ENCODE measurements around the gene ILF3. TPM values are rescaled to one million over a fixed set of nuclear protein-coding genes. Genes with fewer than 3 reads are reported as not detected.

The ILF3 gene
- total and polyA plus RNA-seq, 10 of the 15 experiments (the other 5 are each of a cell fraction or from before 2014, with no cell fraction given): 28.1 to 383 (median 176) TPM

GRCh38 chr19:10661946-10662345, 7.8 kb downstream of the ILF3 start:
- FAIRE-seq (no peak), ATAC-seq (no peak), DNase-seq (ENCODE audit: low read depth, low spot score) (no peak)
- Histone ChIP-seq H3K36me3 (ENCODE audit: control insufficient read depth in 2 of 2, insufficient read depth in 2 of 2, low read length in 1 of 2) (peaks cover 3 to 17% of the 10 kb centered on the region in 2 experiments), H3K27ac (ENCODE audit: control insufficient read depth, insufficient read depth) (peak overlapping the region; percentile 29; the same call in 1 of the 2 replicates), H3K9me3 (replicated peaks; ENCODE audit: control insufficient read depth, insufficient read depth, low read length) (no peaks in the 10 kb centered on the region), H4K20me1 (ENCODE audit: control insufficient read depth, insufficient read depth) (peaks cover 12% of the 10 kb centered on the region), H3K4me3 (peak overlapping the region; percentile 44; the same call in 1 of the 2 replicates), H3K4me2 (ENCODE audit: control insufficient read depth, insufficient read depth) (peak overlapping the region; percentile 68), H3K27me3 (replicated peaks in 1 of 2; ENCODE audit: control insufficient read depth in 2 of 2, insufficient read depth in 2 of 2, low read length in 1 of 2) (no peaks in the 10 kb centered on the region), H3K79me2 (ENCODE audit: control insufficient read depth, insufficient read depth, low read length) (peaks cover 95% of the 10 kb centered on the region), H3K9ac (ENCODE audit: control insufficient read depth, insufficient read depth, low read length) (peak overlapping the region; percentile 4; the same call in 1 of the 2 replicates), H3K4me1 (ENCODE audit: control insufficient read depth, insufficient read depth, low read length) (peaks cover 30% of the 10 kb centered on the region), H2AFZ (ENCODE audit: control insufficient read depth, low read depth, low read length) (no peak overlapping the region)
- ChIA-PET SMC1A (ENCODE audit: uncharacterized antibody, unreplicated experiment) (interaction anchor here (0.6 to 2.2 kb wide), 4 partner anchors 38 to 331 kb away, joined by 3 to 6 read pairs (median 3); partner anchors contain the start of gene QTRT1), CTCF (interaction anchor here (1.0 to 2.8 kb wide), 7 partner anchors 17 to 126 kb away, joined by 3 to 16 read pairs (median 4); partner anchors contain the start of genes DNM2 and QTRT1), POLR2A (interaction anchor here (0.7 to 0.9 kb wide), 2 partner anchors 27 to 1987 kb away, joined by 3 to 4 read pairs; no protein-coding TSS in a partner anchor), RAD21 (ENCODE audit: unreplicated experiment) (interaction anchor here (1.0 to 1.7 kb wide), 3 partner anchors 13 to 80 kb away, joined by 3 to 7 read pairs (median 4); no protein-coding TSS in a partner anchor)
- intact Hi-C loops (cut with micrococcal nuclease; ENCODE audit: unreplicated experiment): loop anchor here (5.0 kb wide), 1 partner anchor 35 kb away; no protein-coding TSS in a partner anchor
- BruUV-seq (replicated peaks): no TSS peak
- 6% methylated on average over 1 of the region's 1 CpG for WGBS (ENCODE audit: insufficient coverage, insufficient replicate concordance, low lambda C conversion rate, missing lambda C conversion rate)
- in situ Hi-C loops (cut with MboI): no loop called here
- no peak for TF ChIP-seq FOXK2 (IDR thresholded peaks at IDR 0.05)
- TF ChIP-seq POLR2AphosphoS5 (IDR thresholded peaks at IDR 0.05; ENCODE audit: low read length): 0 out of 2 replicates have a peak, but pooled peaks have one; percentile 17

DNA sequence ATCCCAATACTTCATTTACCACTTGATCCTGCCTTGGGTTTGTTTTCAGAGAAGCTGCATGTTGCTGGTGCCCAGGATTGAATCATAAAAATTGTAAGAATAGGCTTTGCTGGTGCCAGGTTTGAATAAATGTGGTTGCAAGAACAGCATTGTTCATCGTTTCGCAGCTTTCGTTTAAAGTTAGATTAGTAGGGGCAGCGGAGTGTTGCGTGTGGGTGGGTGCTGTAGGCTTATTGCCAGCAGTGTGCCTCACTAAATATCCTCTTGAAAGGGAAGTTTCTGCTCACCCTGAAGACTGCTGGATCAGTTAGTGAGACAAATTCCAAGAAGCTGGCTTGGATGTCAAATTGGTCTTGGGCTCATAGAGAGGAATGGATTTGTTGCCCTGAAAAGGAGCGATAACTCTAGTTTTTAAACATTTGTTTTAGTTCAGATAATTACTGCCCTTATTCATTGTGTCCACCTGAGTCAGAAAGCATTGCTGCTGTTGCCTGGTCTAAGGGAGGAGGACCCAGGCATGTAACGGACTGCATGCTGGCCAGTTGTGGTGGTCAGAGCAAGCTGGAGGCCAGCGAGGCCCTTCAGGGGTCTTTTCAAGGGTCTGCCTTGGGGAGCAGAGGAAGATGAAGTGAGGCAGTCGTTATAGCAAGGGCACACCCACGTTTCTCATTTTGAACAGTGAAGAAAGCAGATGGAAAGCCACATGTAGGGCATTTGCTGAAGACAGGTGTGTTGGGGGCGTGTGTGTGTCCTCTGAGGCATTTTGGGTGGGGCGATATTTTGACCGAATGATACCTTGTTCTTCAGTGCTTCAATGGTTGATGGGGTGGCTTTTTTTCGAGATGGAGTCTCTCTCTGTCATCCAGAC, 8.5 kb downstream of the ILF3 start:
- H3K4me1 ChIP-seq (ENCODE audit: control insufficient read depth, insufficient read depth, low read length): peaks cover 32% of the 10 kb centered on the region
- CTCF ChIA-PET: interaction anchor here (1.0 to 2.8 kb wide), 7 partner anchors 18 to 126 kb away, joined by 3 to 16 read pairs (median 4); partner anchors contain the start of genes DNM2 and QTRT1
- H3K36me3 ChIP-seq (ENCODE audit: control insufficient read depth in 2 of 2, insufficient read depth in 2 of 2, low read length in 1 of 2): peaks cover 3 to 19% of the 10 kb centered on the region in 2 experiments
- WGBS (ENCODE audit: insufficient coverage, insufficient replicate concordance, low lambda C conversion rate, missing lambda C conversion rate): 17% methylated on average over 14 of the region's 14 CpGs
- peak overlapping the region; percentile 44; the same call in 1 of the 2 replicates for H3K4me3 ChIP-seq
- H4K20me1 ChIP-seq (ENCODE audit: control insufficient read depth, insufficient read depth): peaks cover 15% of the 10 kb centered on the region
- in situ Hi-C loops (cut with MboI): no loop called here
- POLR2A ChIA-PET: interaction anchor here (0.6 to 0.9 kb wide), 2 partner anchors 10 to 26 kb away, joined by 3 to 4 read pairs; no protein-coding TSS in a partner anchor
- no peak overlapping the region for H2AFZ ChIP-seq (ENCODE audit: control insufficient read depth, low read depth, low read length)
- BruUV-seq (replicated peaks): TSS peak; percentile 52
- peak overlapping the region; percentile 29; the same call in 1 of the 2 replicates for H3K27ac ChIP-seq (ENCODE audit: control insufficient read depth, insufficient read depth)
- SMC1A ChIA-PET (ENCODE audit: uncharacterized antibody, unreplicated experiment): interaction anchor here (0.6 to 2.2 kb wide), 3 partner anchors 37 to 81 kb away, joined by 3 to 6 read pairs (median 3); partner anchors contain the start of gene QTRT1
- no peak overlapping the region for H3K9ac ChIP-seq (ENCODE audit: control insufficient read depth, insufficient read depth, low read length)
- DNase-seq (ENCODE audit: low read depth, low spot score) (no peak), FAIRE-seq (peak; percentile 35), ATAC-seq (peak; percentile 58)
- no peaks in the 10 kb centered on the region for H3K27me3 ChIP-seq (replicated peaks in 1 of 2; ENCODE audit: control insufficient read depth in 2 of 2, insufficient read depth in 2 of 2, low read length in 1 of 2)
- H3K4me2 ChIP-seq (ENCODE audit: control insufficient read depth, insufficient read depth): peak overlapping the region; percentile 68
- intact Hi-C loops (cut with micrococcal nuclease; ENCODE audit: unreplicated experiment): loop anchor here (5.0 kb wide), 1 partner anchor 35 kb away; no protein-coding TSS in a partner anchor
- RAD21 ChIA-PET (ENCODE audit: unreplicated experiment): interaction anchor here (1.0 to 1.7 kb wide), 3 partner anchors 12 to 81 kb away, joined by 3 to 7 read pairs (median 4); no protein-coding TSS in a partner anchor
- no peaks in the 10 kb centered on the region for H3K9me3 ChIP-seq (replicated peaks; ENCODE audit: control insufficient read depth, insufficient read depth, low read length)
- peaks cover 95% of the 10 kb centered on the region for H3K79me2 ChIP-seq (ENCODE audit: control insufficient read depth, insufficient read depth, low read length)
- TF ChIP-seq RBBP5 (conservative IDR thresholded peaks at IDR 0.05) (no peak), POLR2AphosphoS5 (IDR thresholded peaks at IDR 0.05; ENCODE audit: low read length) (peak; percentile 52; the same call in 1 of the 2 replicates), LARP7 (IDR thresholded peaks at IDR 0.05) (no peak), PAX5 (IDR thresholded peaks at IDR 0.05; ENCODE audit: borderline replicate concordance, low read depth, low read length) (0 out of 2 replicates have a peak, but pooled peaks have one; percentile 35), NKRF (conservative IDR thresholded peaks at IDR 0.05) (0 out of 2 replicates have a peak, but pooled peaks have one; percentile 29), POU2F2 (IDR thresholded peaks at IDR 0.05; ENCODE audit: borderline replicate concordance, low read depth, low read length) (no peak), DPF2 (IDR thresholded peaks at IDR 0.05) (peak; percentile 39; the same call in 1 of the 2 replicates), TCF12 (IDR thresholded peaks at IDR 0.05; ENCODE audit: low read depth, low read length) (peak; percentile 57; the same call in 1 of the 2 replicates)
- TF ChIP-seq, protein P1, sequence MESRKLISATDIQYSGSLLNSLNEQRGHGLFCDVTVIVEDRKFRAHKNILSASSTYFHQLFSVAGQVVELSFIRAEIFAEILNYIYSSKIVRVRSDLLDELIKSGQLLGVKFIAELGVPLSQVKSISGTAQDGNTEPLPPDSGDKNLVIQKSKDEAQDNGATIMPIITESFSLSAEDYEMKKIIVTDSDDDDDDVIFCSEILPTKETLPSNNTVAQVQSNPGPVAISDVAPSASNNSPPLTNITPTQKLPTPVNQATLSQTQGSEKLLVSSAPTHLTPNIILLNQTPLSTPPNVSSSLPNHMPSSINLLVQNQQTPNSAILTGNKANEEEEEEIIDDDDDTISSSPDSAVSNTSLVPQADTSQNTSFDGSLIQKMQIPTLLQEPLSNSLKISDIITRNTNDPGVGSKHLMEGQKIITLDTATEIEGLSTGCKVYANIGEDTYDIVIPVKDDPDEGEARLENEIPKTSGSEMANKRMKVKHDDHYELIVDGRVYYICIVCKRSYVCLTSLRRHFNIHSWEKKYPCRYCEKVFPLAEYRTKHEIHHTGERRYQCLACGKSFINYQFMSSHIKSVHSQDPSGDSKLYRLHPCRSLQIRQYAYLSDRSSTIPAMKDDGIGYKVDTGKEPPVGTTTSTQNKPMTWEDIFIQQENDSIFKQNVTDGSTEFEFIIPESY (IDR thresholded peaks at IDR 0.05): peak; percentile 69; the same call in 1 of the 2 replicates
